AG04450 (cell line): ENCODE results near the gene HPGDS. TPM values are rescaled to one million over a fixed set of nuclear protein-coding genes. Genes with fewer than 3 reads are reported as not detected.

Experiments used
- CTCF ChIA-PET: fragments of 300-600, 350-600 bp; formaldehyde crosslinking; extraction: SDS; loops from one replicate; lab custom pipeline; 2022; ENCODE audit warnings: antibody characterized with exemption, inconsistent platforms; lab: Charles Lee
- POLR2A ChIA-PET: fragments of 350-600 bp; formaldehyde crosslinking; extraction: SDS; loops from one replicate; lab custom pipeline; 2021; ENCODE audit warnings: antibody characterized with exemption, inconsistent platforms; lab: Yijun Ruan, JAX
- DNase-seq: peaks from one replicate; pipeline ENCODE4 v3.0.0-alpha.2; 2011; ENCODE audit warnings: low read depth, low spot score
- H3K27ac ChIP-seq: one replicate; pipeline ENCODE4 v1.5.1; 2012; ENCODE audit warnings: low read depth, low read length, control low read depth
- H3K27me3 ChIP-seq: one replicate; pipeline ENCODE4 v1.6.0; 2012; ENCODE audit warnings: low read length; ENCODE audit not compliant: control insufficient read depth, insufficient read depth
- H3K4me3 ChIP-seq: 2 replicates; pipeline ENCODE4 v1.5.1; 2011; ENCODE audit warnings: mild to moderate bottlenecking, low read depth, low read length, control low read depth
- H3K9me3 ChIP-seq: 2 replicates; pipeline ENCODE4 v1.5.1; 2012; ENCODE audit warnings: low read length; ENCODE audit not compliant: control insufficient read depth, insufficient read depth
- polyA plus RNA-seq: library from polyadenylated mRNA; depleted of rRNA; stranded (reverse); fragments of >200 nt; gene quantifications from 2 replicates; pipeline ENCODE4 v1.2.3, GENCODE V29; 2011
- TF ChIP-seq, protein P1 (sequence below): IDR thresholded peaks from 2 replicates; pipeline ENCODE4 v1.5.1; 2011; ENCODE audit warnings: low read depth, low read length, control low read depth, inconsistent platforms

The HPGDS gene
- polyA plus RNA-seq, 1 experiment = not detected

DNA sequence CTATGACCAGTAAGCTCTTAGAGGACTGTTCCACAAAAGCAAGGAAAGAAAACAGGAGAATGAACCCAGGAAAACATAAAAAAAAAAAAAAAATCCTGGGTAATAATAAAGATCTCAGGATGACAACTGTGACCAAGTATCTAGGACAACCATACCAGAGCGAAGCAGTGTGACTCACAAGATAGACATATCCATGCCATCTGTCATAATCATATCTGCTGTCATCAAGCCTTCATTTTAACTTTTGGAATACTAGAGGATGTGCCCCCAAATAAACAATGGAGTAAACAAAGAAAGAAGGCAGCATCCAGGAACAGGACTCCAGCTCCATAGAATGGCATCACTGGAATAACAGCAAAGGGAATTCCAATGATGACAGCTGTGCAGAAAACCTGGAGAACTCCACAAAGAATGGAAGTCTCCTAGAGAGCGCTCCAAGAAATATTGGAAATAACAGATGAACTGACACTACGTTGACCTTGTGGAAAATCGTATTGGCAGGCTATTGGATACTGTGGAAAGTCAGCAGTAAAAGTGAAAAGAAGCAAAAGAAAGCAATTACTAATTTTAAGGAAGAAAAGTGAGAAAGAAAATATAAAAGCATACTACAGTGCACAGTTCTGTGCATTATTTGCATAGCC lies 35.3 kb downstream of the HPGDS start:
- Histone ChIP-seq H3K27ac (no peak overlapping the region), H3K4me3 (no peak overlapping the region), H3K27me3 (no peaks in the 10 kb centered on the region), H3K9me3 (no peaks in the 10 kb centered on the region)
- TF ChIP-seq, protein P1, sequence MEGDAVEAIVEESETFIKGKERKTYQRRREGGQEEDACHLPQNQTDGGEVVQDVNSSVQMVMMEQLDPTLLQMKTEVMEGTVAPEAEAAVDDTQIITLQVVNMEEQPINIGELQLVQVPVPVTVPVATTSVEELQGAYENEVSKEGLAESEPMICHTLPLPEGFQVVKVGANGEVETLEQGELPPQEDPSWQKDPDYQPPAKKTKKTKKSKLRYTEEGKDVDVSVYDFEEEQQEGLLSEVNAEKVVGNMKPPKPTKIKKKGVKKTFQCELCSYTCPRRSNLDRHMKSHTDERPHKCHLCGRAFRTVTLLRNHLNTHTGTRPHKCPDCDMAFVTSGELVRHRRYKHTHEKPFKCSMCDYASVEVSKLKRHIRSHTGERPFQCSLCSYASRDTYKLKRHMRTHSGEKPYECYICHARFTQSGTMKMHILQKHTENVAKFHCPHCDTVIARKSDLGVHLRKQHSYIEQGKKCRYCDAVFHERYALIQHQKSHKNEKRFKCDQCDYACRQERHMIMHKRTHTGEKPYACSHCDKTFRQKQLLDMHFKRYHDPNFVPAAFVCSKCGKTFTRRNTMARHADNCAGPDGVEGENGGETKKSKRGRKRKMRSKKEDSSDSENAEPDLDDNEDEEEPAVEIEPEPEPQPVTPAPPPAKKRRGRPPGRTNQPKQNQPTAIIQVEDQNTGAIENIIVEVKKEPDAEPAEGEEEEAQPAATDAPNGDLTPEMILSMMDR = no peak
- DNase-seq = no peak
- CTCF ChIA-PET = interaction anchor here (1.0 kb wide), 1 partner anchor 83 kb away, joined by 3 read pairs; no protein-coding TSS in a partner anchor
- POLR2A ChIA-PET = no interaction called here

DNA sequence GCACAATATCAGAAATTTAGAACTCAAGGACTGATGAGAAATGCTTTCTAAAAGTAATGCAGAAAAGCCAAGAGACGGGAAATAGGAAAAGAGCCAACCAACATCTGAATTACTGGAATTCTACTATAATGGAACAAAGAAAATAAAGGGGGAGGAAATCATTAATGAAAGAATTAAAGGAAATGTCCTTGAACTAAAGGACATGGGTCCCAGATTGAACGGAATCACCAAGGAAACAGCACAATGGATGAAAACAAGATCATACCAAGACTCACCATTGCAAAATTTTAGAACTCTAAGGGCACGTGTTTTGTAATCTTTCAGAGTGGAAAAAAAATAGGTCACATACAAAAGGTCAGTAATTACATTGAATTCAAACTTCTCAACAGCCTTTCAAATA lies 35.9 kb downstream of the HPGDS start:
- ChIA-PET POLR2A (no interaction called here), CTCF (interaction anchor here (1.5 to 2.6 kb wide), 2 partner anchors 101 to 289 kb away, joined by 5 to 11 read pairs; no protein-coding TSS in a partner anchor)
- no peaks in the 10 kb centered on the region for H3K9me3 ChIP-seq
- H3K27ac ChIP-seq = no peak overlapping the region
- TF ChIP-seq, protein P1 = no peak
- H3K4me3 ChIP-seq = no peak overlapping the region
- DNase-seq = no peak
- no peaks in the 10 kb centered on the region for H3K27me3 ChIP-seq

DNA sequence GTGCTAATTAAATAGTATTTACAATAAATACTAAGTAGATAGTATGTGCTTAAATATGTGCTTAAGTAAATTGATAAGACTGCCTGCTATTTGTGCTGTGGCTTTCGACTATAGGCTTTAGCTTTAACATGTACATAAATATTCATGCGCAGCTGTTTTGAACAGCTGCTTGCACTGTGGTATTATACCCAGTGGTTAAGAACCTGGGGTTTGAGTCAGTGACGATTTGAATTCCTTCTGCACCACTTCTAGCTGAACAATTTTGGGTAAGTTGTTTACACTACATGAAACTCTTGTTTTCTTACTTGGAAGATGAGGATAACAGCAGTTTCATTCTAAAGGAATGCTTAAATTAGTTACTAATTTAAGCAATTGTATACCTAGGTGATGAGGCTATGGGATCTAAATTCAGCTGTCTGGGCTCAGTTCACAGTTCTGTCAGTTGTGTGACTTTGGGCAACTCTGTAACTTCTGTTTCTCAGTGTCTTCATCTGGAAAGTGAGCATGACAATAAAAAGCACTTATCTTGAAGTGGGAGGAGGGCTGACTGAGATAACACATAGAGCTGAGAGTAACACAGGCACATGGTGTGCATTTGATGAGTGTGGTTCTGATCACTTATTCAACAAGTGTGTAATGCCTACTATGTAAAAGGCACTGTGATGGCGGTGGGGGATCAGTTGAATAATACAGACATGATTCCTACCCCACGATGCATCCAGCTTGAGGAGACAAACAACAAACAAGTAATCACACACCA lies 37.0 kb downstream of the HPGDS start:
- TF ChIP-seq, protein P1 = no peak
- no peak overlapping the region for H3K4me3 ChIP-seq
- ChIA-PET POLR2A (no interaction called here), CTCF (interaction anchor here (0.9 to 2.6 kb wide), 11 partner anchors 17 to 818 kb away, joined by 3 to 14 read pairs (median 5); no protein-coding TSS in a partner anchor)
- no peaks in the 10 kb centered on the region for H3K9me3 ChIP-seq
- no peak for DNase-seq
- no peaks in the 10 kb centered on the region for H3K27me3 ChIP-seq
- no peak overlapping the region for H3K27ac ChIP-seq

DNA sequence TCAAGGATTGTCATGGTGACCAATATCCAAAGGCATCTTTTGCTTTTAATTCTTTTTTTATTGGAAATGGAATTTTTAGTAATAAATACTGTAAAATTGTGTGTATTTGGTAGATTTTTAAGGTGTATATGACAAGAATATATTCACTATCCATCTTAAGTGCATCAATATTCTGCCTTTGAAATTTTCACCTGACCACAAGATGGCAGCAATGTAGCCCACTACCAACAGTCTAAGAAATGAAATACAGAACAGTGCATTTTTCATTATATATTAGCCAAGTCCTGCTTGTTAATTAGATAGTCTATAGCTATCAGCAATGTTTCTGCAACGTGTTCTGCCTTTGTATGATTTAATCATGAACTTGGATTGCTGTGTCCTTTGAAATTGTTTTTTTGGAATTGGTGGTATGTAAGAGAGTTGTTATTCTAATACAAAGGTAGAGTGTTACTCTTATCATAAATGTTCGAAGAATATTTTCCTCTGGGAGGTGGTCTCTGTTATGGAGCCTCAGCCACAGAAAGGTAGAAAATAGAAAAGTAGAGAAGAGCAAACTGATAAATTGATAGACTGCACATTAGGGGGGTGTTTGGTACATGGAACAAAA lies 38.2 kb downstream of the HPGDS start:
- Histone ChIP-seq H3K4me3 (no peak overlapping the region), H3K27me3 (no peaks in the 10 kb centered on the region), H3K27ac (no peak overlapping the region), H3K9me3 (no peaks in the 10 kb centered on the region)
- TF ChIP-seq, protein P1 = peak; percentile 68
- POLR2A ChIA-PET = no interaction called here
- CTCF ChIA-PET = interaction anchor here (0.8 to 2.6 kb wide), 12 partner anchors 9 to 820 kb away, joined by 3 to 14 read pairs (median 4); no protein-coding TSS in a partner anchor
- DNase-seq = no peak
